Brain microvascular endothelial cell (primary cell): ENCODE results near the gene RAN.
A peak's percentile ranks its signal among the peaks of the same experiment; 100 is the strongest.

Experiments used
- DNase-seq: peaks from one replicate; pipeline ENCODE4 v3.0.0-alpha.2; 2020
- H3K27ac ChIP-seq: fragments of 250-450 bp; sonication (Bioruptor Pico); 2 replicates; pipeline ENCODE4 v1.5.1; 2020; ENCODE audit warnings: mild to moderate bottlenecking, moderate library complexity
- H3K27me3 ChIP-seq: fragments of 250-450 bp; sonication (Bioruptor Pico); replicated peaks from 2 replicates; pipeline ENCODE4 v1.5.1; 2020; ENCODE audit warnings: mild to moderate bottlenecking
- H3K36me3 ChIP-seq: fragments of 250-450 bp; sonication (Bioruptor Pico); replicated peaks from 2 replicates; pipeline ENCODE4 v1.5.1; 2020; ENCODE audit warnings: mild to moderate bottlenecking
- H3K4me3 ChIP-seq: 2 replicates; pipeline ENCODE4 v1.5.1; 2011; ENCODE audit warnings: low read depth, mild to moderate bottlenecking, control low read depth, low read length, moderate library complexity
- CTCF ChIP-seq: IDR thresholded peaks from 2 replicates; pipeline ENCODE4 v1.5.1; 2011; ENCODE audit warnings: low read depth, mild to moderate bottlenecking, moderate library complexity, low read length, control low read depth, inconsistent platforms; ENCODE audit errors: missing control alignments
- in situ Hi-C: cut with HindIII; loops from 2 replicates; pipeline ENCODE4 v1.10.0; 2017; ENCODE audit warnings: low sequenced_read_pairs, low pct_ligation_motif_present

The RAN gene

GRCh38 chr12:130829391-130830245 lies 42.2 kb upstream of the RAN start:
- no peak for DNase-seq
- TF ChIP-seq CTCF: no peak
- no peaks in the 10 kb centered on the region for H3K27me3 ChIP-seq
- H3K27ac ChIP-seq: no peak overlapping the region
- peaks cover 4% of the 10 kb centered on the region for H3K36me3 ChIP-seq
- in situ Hi-C loops: no loop called here
- H3K4me3 ChIP-seq: no peak overlapping the region

GRCh38 chr12:130830246-130830551 lies 41.7 kb upstream of the RAN start:
- in situ Hi-C loops: no loop called here
- Histone ChIP-seq H3K27ac (no peak overlapping the region), H3K36me3 (peaks cover 4% of the 10 kb centered on the region), H3K4me3 (no peak overlapping the region), H3K27me3 (no peaks in the 10 kb centered on the region)
- no peak for DNase-seq
- no peak for TF ChIP-seq CTCF

GRCh38 chr12:130831246-130831645 lies 40.6 kb upstream of the RAN start:
- in situ Hi-C loops: no loop called here
- TF ChIP-seq CTCF: no peak
- H3K4me3 ChIP-seq: no peak overlapping the region
- peaks cover under 1% of the 10 kb centered on the region for H3K36me3 ChIP-seq
- no peaks in the 10 kb centered on the region for H3K27me3 ChIP-seq
- no peak overlapping the region for H3K27ac ChIP-seq
- DNase-seq: no peak

- no peak for TF ChIP-seq CTCF
- in situ Hi-C loops: no loop called here
- Histone ChIP-seq H3K27ac (no peak overlapping the region), H3K36me3 (no peaks in the 10 kb centered on the region), H3K4me3 (no peak overlapping the region), H3K27me3 (no peaks in the 10 kb centered on the region)
- DNase-seq: no peak
Measured at GRCh38 chr12:130831876-130832405, 39.9 kb upstream of the RAN start.

GRCh38 chr12:130832561-130833209 lies 39.2 kb upstream of the RAN start:
- H3K4me3 ChIP-seq: no peak overlapping the region
- no peak overlapping the region for H3K27ac ChIP-seq

More at GRCh38 chr12:130832561-130833209, 39.2 kb upstream of the RAN start:
- no peak for TF ChIP-seq CTCF
- peak; percentile 25 for DNase-seq
- in situ Hi-C loops: no loop called here
- Histone ChIP-seq H3K27me3 (no peaks in the 10 kb centered on the region), H3K36me3 (no peaks in the 10 kb centered on the region)
